ENCODE measurements around the gene FRMD4A. TPM values are rescaled to one million over a fixed set of nuclear protein-coding genes. Genes with fewer than 3 reads are reported as not detected.
A peak's percentile ranks its signal among the peaks of the same experiment; 100 is the strongest.
"Not testable (repeated sequence)": the region's sequence is repeated elsewhere in the genome, so short reads cannot be mapped to it uniquely, and the experiment has no call there.

FRMD4A gene
- total and polyA plus RNA-seq, 2 experiments from 2014 or later: 3.7 to 12.6 TPM

DNA sequence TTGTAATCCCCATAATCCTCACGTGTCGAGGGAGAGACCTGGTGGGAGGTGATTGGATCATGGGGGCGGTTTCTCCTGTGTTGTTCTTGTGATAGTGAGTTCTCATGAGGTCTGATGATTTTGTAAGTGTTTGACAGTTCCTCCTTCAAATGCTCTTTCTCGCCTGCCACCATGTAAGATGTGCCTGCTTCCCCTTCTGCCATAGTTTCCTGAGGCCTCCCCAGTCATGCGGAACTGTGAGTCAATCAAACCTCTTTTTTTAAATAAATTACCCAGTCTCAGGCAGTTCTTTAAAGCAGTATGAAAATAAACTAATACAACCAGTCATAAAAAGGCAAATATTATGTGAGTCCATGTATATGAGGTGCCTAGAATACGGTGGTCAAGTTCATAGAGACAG lies 87.5 kb downstream of the FRMD4A start:
- DNase-seq (ENCODE audit: low read depth in 1 of 2, low spot score in 1 of 2): no peak
- Histone ChIP-seq H3K4me3 (no peak overlapping the region), H3K9me3 (ENCODE audit: low read depth) (no peaks in the 10 kb centered on the region), H3K27ac (no peak overlapping the region), H3K27me3 (no peaks in the 10 kb centered on the region), H3K4me1 (ENCODE audit: low read depth) (no peaks in the 10 kb centered on the region), H3K36me3 (no peaks in the 10 kb centered on the region)
- no peak for TF ChIP-seq CTCF (IDR thresholded peaks at IDR 0.05; ENCODE audit: low read depth, low read length)

DNA sequence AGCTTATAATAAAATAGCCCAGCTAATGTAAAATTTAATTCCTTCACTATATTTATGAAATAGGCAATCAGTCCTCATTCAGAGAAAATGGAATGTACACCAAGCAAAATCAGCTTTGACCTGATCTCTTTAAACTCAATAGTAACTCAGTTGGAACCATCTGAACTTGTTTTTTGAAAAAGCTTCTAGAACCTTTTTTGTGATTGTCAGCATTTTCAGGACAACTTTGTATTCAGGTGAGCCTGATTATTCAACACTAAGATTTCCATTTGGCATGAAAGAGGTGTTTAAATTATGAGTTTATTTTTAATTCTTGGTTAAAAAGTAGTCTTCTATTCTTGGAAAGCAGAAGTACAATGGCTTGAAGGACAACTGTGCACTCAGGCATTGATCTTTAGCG lies 89.5 kb downstream of the FRMD4A start:
- DNase-seq (ENCODE audit: low read depth in 1 of 2, low spot score in 1 of 2): no peak
- Histone ChIP-seq H3K36me3 (no peaks in the 10 kb centered on the region), H3K27me3 (no peaks in the 10 kb centered on the region), H3K4me3 (no peak overlapping the region), H3K4me1 (ENCODE audit: low read depth) (no peaks in the 10 kb centered on the region), H3K9me3 (ENCODE audit: low read depth) (no peaks in the 10 kb centered on the region), H3K27ac (no peak overlapping the region)
- no peak for TF ChIP-seq CTCF (IDR thresholded peaks at IDR 0.05; ENCODE audit: low read depth, low read length)

DNA sequence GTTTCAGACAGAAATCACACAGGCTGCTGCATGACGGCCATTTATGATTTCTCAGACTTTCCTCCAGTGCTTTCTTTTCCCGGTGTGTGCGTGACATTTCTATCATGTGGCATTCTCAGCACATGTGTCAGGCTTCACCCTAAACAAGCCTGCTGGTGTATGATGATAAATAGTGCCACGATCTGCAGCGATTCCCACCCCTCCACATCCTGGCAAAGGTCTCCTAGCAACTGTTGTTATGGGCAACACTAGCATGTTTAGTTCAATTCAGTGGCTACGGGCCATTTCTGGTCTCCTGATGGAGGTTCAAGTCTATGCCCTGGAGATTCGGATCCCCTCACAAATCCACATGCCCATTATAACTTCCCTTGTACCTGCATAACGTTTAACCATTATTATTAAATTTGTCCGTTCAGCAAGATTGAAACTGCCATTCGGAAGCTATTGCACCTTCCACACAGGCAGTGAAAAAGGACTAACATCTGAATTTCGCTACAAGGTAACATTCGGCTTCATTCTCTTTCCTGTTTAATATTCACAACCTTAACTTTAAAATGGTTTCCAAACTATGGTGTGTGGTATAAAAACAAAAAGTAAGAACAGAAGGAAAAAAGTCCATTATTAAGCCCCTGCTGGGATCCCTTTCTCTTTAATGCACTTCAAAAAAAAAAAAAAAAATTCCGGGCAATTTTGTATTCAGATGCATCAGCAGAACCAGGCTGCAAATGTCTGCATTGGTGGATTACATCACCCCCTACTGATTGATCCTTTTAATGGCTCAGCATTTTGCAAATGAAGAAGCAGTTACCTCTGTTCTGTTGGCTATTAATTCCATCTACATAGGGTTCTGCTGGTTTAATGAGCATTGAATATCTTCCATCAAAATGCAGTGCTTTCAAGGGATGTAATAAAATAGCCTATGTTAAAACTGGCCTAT lies 90.2 kb downstream of the FRMD4A start:
- Histone ChIP-seq H3K4me3 (no peak overlapping the region), H3K4me1 (ENCODE audit: low read depth) (no peaks in the 10 kb centered on the region), H3K27ac (no peak overlapping the region), H3K27me3 (no peaks in the 10 kb centered on the region), H3K36me3 (no peaks in the 10 kb centered on the region), H3K9me3 (ENCODE audit: low read depth) (no peaks in the 10 kb centered on the region)
- no peak for TF ChIP-seq CTCF (IDR thresholded peaks at IDR 0.05; ENCODE audit: low read depth, low read length)
- DNase-seq (ENCODE audit: low read depth in 1 of 2, low spot score in 1 of 2): peak in 1 of 2 donors; percentile 9

- not testable (repeated sequence) for H3K4me1 ChIP-seq (ENCODE audit: low read depth); H3K36me3 ChIP-seq; H3K27me3 ChIP-seq; DNase-seq (ENCODE audit: low read depth in 1 of 2, low spot score in 1 of 2); H3K9me3 ChIP-seq (ENCODE audit: low read depth); H3K27ac ChIP-seq; H3K4me3 ChIP-seq
These were observed 92.1 kb downstream of the FRMD4A start for GRCh38 chr10:14238659-14239058.

GRCh38 chr10:14236341-14236740 lies 94.4 kb downstream of the FRMD4A start:
- DNase-seq (ENCODE audit: low read depth in 1 of 2, low spot score in 1 of 2): no peak
- Histone ChIP-seq H3K36me3 (no peaks in the 10 kb centered on the region), H3K9me3 (ENCODE audit: low read depth) (no peaks in the 10 kb centered on the region), H3K27me3 (no peaks in the 10 kb centered on the region), H3K4me3 (no peak overlapping the region), H3K27ac (no peak overlapping the region), H3K4me1 (ENCODE audit: low read depth) (no peaks in the 10 kb centered on the region)
- no peak for TF ChIP-seq CTCF (IDR thresholded peaks at IDR 0.05; ENCODE audit: low read depth, low read length)

DNA sequence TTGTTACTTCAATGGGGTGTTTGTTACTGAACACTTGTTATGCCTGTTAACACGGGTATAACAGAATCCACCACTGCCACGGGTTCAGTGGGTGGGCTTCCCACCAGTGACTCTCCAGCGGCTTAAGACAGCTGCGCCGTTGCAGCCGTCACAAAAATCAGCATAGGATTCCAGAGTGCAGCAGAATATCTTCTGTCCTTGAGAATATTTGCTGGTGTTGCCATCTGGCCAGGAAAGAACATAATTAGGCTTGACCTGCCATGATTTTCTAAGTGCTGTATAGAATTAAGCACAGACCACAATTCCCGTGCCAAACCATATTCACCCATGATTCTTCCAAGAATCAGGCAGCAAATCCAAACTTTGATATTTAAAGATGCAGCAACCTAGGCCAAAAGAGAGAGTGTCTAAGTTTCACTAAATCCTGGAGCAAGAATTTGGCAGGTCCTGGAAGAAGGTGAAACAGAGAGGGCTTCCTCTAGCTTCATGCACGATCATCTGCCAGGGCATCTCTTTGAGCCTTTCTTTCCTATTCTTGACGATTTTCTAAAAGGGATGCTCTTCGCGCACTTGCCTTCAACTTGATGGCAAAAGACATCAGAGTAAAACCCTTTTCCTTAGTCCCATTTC lies 95.0 kb downstream of the FRMD4A start:
- H3K27ac ChIP-seq: no peak overlapping the region
- H3K4me1 ChIP-seq (ENCODE audit: low read depth): no peaks in the 10 kb centered on the region
- no peak overlapping the region for H3K4me3 ChIP-seq
- no peaks in the 10 kb centered on the region for H3K36me3 ChIP-seq
- DNase-seq (ENCODE audit: low read depth in 1 of 2, low spot score in 1 of 2): no peak
- no peaks in the 10 kb centered on the region for H3K9me3 ChIP-seq (ENCODE audit: low read depth)
- H3K27me3 ChIP-seq: no peaks in the 10 kb centered on the region
- no peak for TF ChIP-seq CTCF (IDR thresholded peaks at IDR 0.05; ENCODE audit: low read depth, low read length)
